ENCODE measurements around the gene TAOK3. TPM values are rescaled to one million over a fixed set of nuclear protein-coding genes. Genes with fewer than 3 reads are reported as not detected.

TAOK3 gene
- total RNA-seq, 1 experiment from 2014 or later = 55.8 TPM

DNA sequence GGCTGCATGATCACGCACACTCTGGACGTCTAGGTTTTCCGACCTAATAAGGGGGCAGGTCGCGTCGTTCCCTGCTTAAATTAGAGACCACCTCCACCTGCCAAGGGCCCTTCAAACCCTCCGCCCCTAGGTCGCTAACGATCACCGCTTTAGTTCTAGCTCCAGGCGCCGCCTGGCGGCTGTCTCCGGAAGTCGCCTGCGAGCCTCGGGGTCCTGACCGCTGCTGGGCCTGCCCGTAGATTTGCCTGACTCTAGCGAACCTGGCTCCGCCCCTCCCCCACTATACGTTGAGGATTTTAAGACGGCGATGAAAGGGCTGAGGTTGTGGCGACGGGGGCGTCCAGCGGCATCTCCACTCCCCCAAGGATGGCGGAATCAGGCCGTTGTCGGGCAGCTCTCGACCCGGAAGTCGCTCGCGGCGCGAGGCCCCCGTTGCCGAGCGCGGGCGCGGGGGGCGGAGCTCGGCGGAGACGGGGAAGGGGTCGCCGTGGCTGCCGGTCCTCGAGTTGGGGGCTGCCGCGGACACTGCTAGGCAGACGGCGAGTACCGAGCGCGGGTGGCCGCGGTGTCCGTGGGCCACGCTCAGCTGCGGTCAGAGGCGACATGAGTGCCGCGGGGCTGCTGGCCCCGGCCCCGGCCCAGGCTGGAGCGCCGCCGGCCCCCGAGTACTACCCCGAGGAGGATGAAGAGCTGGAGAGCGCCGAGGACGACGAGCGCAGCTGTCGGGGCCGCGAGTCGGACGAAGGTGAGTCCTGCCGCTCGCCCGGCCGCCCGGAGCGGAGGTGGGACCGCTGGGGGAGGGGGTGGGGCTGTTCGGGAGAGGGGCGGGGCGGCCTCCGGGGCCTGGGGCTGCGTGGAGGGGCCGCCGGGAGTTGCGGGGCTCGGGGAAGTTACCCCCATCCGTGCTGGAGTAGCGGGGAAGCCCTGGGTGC is 3.6 kb upstream of the TAOK3 start, which contains the start of gene SUDS3:
TSS of gene SUDS3 (plus strand) at position 467 of the 932 bp plus-strand sequence. CDS start at position 604, 137 bp downstream.
- TF ChIP-seq EZH2 (IDR thresholded peaks at IDR 0.05; ENCODE audit: low read depth) (no peak), CTCF (conservative IDR thresholded peaks at IDR 0.05) (peak; percentile 96)
- Histone ChIP-seq H3K9me2 (ENCODE audit: insufficient read depth) (no peaks in the 10 kb centered on the region), H3K27ac (peak within 1 kb of the TSS; percentile 93), H4K20me1 (ENCODE audit: insufficient read depth) (peaks cover 26% of the 10 kb centered on the region), H3K4me3 (peak within 1 kb of the TSS; percentile 97), H3K27me3 (ENCODE audit: insufficient read depth, low read depth) (no peaks in the 10 kb centered on the region), H3K4me2 (peak within 1 kb of the TSS; percentile 85), H3K4me1 (replicated peaks; ENCODE audit: insufficient read depth) (peaks cover 22% of the 10 kb centered on the region), H2AFZ (peak within 1 kb of the TSS; percentile 91), H3K9me3 (ENCODE audit: insufficient read depth, low read depth) (no peaks in the 10 kb centered on the region), H3K79me2 (ENCODE audit: low read depth) (peaks cover 60% of the 10 kb centered on the region), H3F3A (ENCODE audit: insufficient read depth, low read depth) (peaks cover 10% of the 10 kb centered on the region), H3K36me3 (ENCODE audit: low read depth) (peaks cover 9% of the 10 kb centered on the region; the same call in 1 of the 2 replicates)
- DNase-seq = peak; percentile 51 to 88
- POLR2A ChIA-PET (ENCODE audit: unreplicated experiment) = interaction anchor here (0.5 to 0.7 kb wide), 3 partner anchors 47 to 201 kb away, joined by 4 to 7 read pairs (median 6); no protein-coding TSS in a partner anchor
- BruUV-seq (replicated peaks) = no TSS peak
- CTCF ChIA-PET = interaction anchor here (0.6 to 1.9 kb wide), 6 partner anchors 69 to 255 kb away, joined by 4 to 15 read pairs (median 8); no protein-coding TSS in a partner anchor
- intact Hi-C loops (cut with micrococcal nuclease; ENCODE audit: unreplicated experiment) = loop anchor here (1.0 kb wide), 4 partner anchors 194 to 314 kb away; no protein-coding TSS in a partner anchor

- intact Hi-C loops (cut with micrococcal nuclease; ENCODE audit: unreplicated experiment) = no loop called here
- Histone ChIP-seq H3K9me2 (ENCODE audit: insufficient read depth) (no peaks in the 10 kb centered on the region), H3K27ac (no peak overlapping the region), H3K4me1 (replicated peaks; ENCODE audit: insufficient read depth) (peaks cover 29% of the 10 kb centered on the region), H3K27me3 (ENCODE audit: insufficient read depth, low read depth) (no peaks in the 10 kb centered on the region), H4K20me1 (ENCODE audit: insufficient read depth) (peaks cover 24% of the 10 kb centered on the region), H3F3A (ENCODE audit: insufficient read depth, low read depth) (peaks cover 10% of the 10 kb centered on the region), H3K4me2 (peak overlapping the region; percentile 85), H3K4me3 (peak overlapping the region; percentile 97; the same call in 1 of the 2 replicates), H3K9me3 (ENCODE audit: insufficient read depth, low read depth) (no peaks in the 10 kb centered on the region), H3K36me3 (ENCODE audit: low read depth) (peaks cover 7% of the 10 kb centered on the region; the same call in 1 of the 2 replicates), H2AFZ (peak overlapping the region; percentile 91; the same call in 1 of the 2 replicates), H3K79me2 (ENCODE audit: low read depth) (peaks cover 68% of the 10 kb centered on the region)
- ChIA-PET POLR2A (ENCODE audit: unreplicated experiment) (interaction anchor here (0.6 kb wide), 1 partner anchor 675 kb away, joined by 4 read pairs; no protein-coding TSS in a partner anchor), CTCF (interaction anchor here (0.8 to 1.9 kb wide), 4 partner anchors 68 to 254 kb away, joined by 4 to 14 read pairs (median 8); no protein-coding TSS in a partner anchor)
- no TSS peak for BruUV-seq (replicated peaks)
- DNase-seq = no peak
- no peak for TF ChIP-seq CTCF (conservative IDR thresholded peaks at IDR 0.05)
- no peak for TF ChIP-seq EZH2 (IDR thresholded peaks at IDR 0.05; ENCODE audit: low read depth)
These were observed 2.6 kb upstream of the TAOK3 start for GRCh38 chr12:118375348-118375747.

DNA sequence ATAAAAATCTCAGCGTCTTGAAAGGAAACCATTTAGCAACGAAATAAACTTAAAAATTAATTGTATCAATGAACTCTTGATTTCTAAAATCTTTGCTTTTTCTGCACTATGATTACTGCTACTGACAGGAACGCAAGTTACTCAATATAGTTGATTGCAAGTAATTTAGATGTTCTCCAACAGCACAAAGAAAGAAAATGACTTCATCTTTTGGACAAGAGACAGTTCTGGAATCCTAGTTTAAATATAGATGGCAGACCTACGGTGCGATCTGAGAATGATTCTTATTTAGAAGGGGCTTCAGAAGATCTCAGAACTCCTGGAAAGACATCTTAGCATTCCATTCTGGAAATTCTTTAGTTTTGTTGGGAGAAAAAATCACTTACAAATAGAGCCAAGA is 2.2 kb upstream of the TAOK3 start:
- intact Hi-C loops (cut with micrococcal nuclease; ENCODE audit: unreplicated experiment) = loop anchor here (5.0 kb wide), 1 partner anchor 138 kb away; no protein-coding TSS in a partner anchor
- POLR2A ChIA-PET (ENCODE audit: unreplicated experiment) = no interaction called here
- peaks cover 68% of the 10 kb centered on the region for H3K79me2 ChIP-seq (ENCODE audit: low read depth)

More for the DNA sequence above, 2.2 kb upstream of the TAOK3 start:
- Histone ChIP-seq H3K9me2 (ENCODE audit: insufficient read depth) (no peaks in the 10 kb centered on the region), H3K4me3 (no peak overlapping the region), H3K4me2 (peak overlapping the region; percentile 85; the same call in 1 of the 2 replicates), H3K36me3 (ENCODE audit: low read depth) (peaks cover 3% of the 10 kb centered on the region; the same call in 1 of the 2 replicates), H2AFZ (no peak overlapping the region), H3K27me3 (ENCODE audit: insufficient read depth, low read depth) (no peaks in the 10 kb centered on the region), H3K9me3 (ENCODE audit: insufficient read depth, low read depth) (no peaks in the 10 kb centered on the region), H3F3A (ENCODE audit: insufficient read depth, low read depth) (peaks cover 10% of the 10 kb centered on the region), H3K27ac (no peak overlapping the region), H3K4me1 (replicated peaks; ENCODE audit: insufficient read depth) (peaks cover 30% of the 10 kb centered on the region), H4K20me1 (ENCODE audit: insufficient read depth) (peaks cover 20% of the 10 kb centered on the region)
- BruUV-seq (replicated peaks) = no TSS peak
- CTCF ChIA-PET = no interaction called here
- DNase-seq = no peak
- TF ChIP-seq EZH2 (IDR thresholded peaks at IDR 0.05; ENCODE audit: low read depth) = no peak
- no peak for TF ChIP-seq CTCF (conservative IDR thresholded peaks at IDR 0.05)
